ENCODE data around the gene C3orf80. TPM values are rescaled to one million over a fixed set of nuclear protein-coding genes. Genes with fewer than 3 reads are reported as not detected.

C3orf80 gene
- total RNA-seq, 1 experiment from 2014 or later: not detected

GRCh38 chr3:160259589-160259988 is 34.4 kb downstream of the C3orf80 start:
- H3K27me3 ChIP-seq (replicated peaks; ENCODE audit: insufficient read depth, low read depth, low read length, poor library complexity): no peaks in the 10 kb centered on the region
- POLR2A ChIA-PET (ENCODE audit: low non-redundant PET): no interaction called here
- no TSS peak for BruUV-seq (replicated peaks)

GRCh38 chr3:160260587-160261270 is 35.5 kb downstream of the C3orf80 start:
- intact Hi-C loops (cut with micrococcal nuclease; ENCODE audit: unreplicated experiment): no loop called here
- Histone ChIP-seq H3K4me3 (ENCODE audit: low read depth, low read length, poor library complexity, severe bottlenecking) (no peak overlapping the region), H3K36me3 (ENCODE audit: insufficient read depth, low read length, poor library complexity, severe bottlenecking) (no peaks in the 10 kb centered on the region), H3K27me3 (replicated peaks; ENCODE audit: insufficient read depth, low read depth, low read length, poor library complexity) (no peaks in the 10 kb centered on the region), H3K9me3 (ENCODE audit: low read depth, low read length, poor library complexity, severe bottlenecking) (no peaks in the 10 kb centered on the region), H3K27ac (ENCODE audit: low read depth, low read length, poor library complexity, severe bottlenecking) (no peak overlapping the region), H3K4me1 (ENCODE audit: insufficient read depth, low read length, poor library complexity, severe bottlenecking) (no peaks in the 10 kb centered on the region)
- BruUV-seq (replicated peaks): no TSS peak
- TF ChIP-seq CTCF (conservative IDR thresholded peaks at IDR 0.05; ENCODE audit: low read depth, low read length) (no peak), EZH2 (IDR thresholded peaks at IDR 0.05; ENCODE audit: borderline replicate concordance, low read depth, low read length, poor library complexity, severe bottlenecking) (no peak)
- ChIA-PET CTCF (no interaction called here), POLR2A (ENCODE audit: low non-redundant PET) (no interaction called here)
- no peak for DNase-seq (ENCODE audit: low spot score)

More at GRCh38 chr3:160259589-160259988, 34.4 kb downstream of the C3orf80 start:
- Histone ChIP-seq H3K9me3 (ENCODE audit: low read depth, low read length, poor library complexity, severe bottlenecking) (no peaks in the 10 kb centered on the region), H3K36me3 (ENCODE audit: insufficient read depth, low read length, poor library complexity, severe bottlenecking) (no peaks in the 10 kb centered on the region), H3K27ac (ENCODE audit: low read depth, low read length, poor library complexity, severe bottlenecking) (no peak overlapping the region), H3K4me3 (ENCODE audit: low read depth, low read length, poor library complexity, severe bottlenecking) (no peak overlapping the region), H3K4me1 (ENCODE audit: insufficient read depth, low read length, poor library complexity, severe bottlenecking) (no peaks in the 10 kb centered on the region)
- CTCF ChIA-PET: no interaction called here
- no peak for DNase-seq (ENCODE audit: low spot score)
- intact Hi-C loops (cut with micrococcal nuclease; ENCODE audit: unreplicated experiment): no loop called here
- TF ChIP-seq EZH2 (IDR thresholded peaks at IDR 0.05; ENCODE audit: borderline replicate concordance, low read depth, low read length, poor library complexity, severe bottlenecking): no peak
- no peak for TF ChIP-seq CTCF (conservative IDR thresholded peaks at IDR 0.05; ENCODE audit: low read depth, low read length)

GRCh38 chr3:160265088-160265487 is 39.9 kb downstream of the C3orf80 start:
- no peak overlapping the region for H3K4me3 ChIP-seq (ENCODE audit: low read depth, low read length, poor library complexity, severe bottlenecking)
- TF ChIP-seq EZH2 (IDR thresholded peaks at IDR 0.05; ENCODE audit: borderline replicate concordance, low read depth, low read length, poor library complexity, severe bottlenecking): no peak
- no peak for TF ChIP-seq CTCF (conservative IDR thresholded peaks at IDR 0.05; ENCODE audit: low read depth, low read length)
- no peaks in the 10 kb centered on the region for H3K36me3 ChIP-seq (ENCODE audit: insufficient read depth, low read length, poor library complexity, severe bottlenecking)
- ChIA-PET POLR2A (ENCODE audit: low non-redundant PET) (no interaction called here), CTCF (no interaction called here)
- H3K9me3 ChIP-seq (ENCODE audit: low read depth, low read length, poor library complexity, severe bottlenecking): no peaks in the 10 kb centered on the region
- H3K27ac ChIP-seq (ENCODE audit: low read depth, low read length, poor library complexity, severe bottlenecking): no peak overlapping the region
- no peaks in the 10 kb centered on the region for H3K4me1 ChIP-seq (ENCODE audit: insufficient read depth, low read length, poor library complexity, severe bottlenecking)
- no peaks in the 10 kb centered on the region for H3K27me3 ChIP-seq (replicated peaks; ENCODE audit: insufficient read depth, low read depth, low read length, poor library complexity)
- DNase-seq (ENCODE audit: low spot score): no peak
- intact Hi-C loops (cut with micrococcal nuclease; ENCODE audit: unreplicated experiment): no loop called here
- BruUV-seq (replicated peaks): no TSS peak

Other genes starting within 250 kb of the C3orf80 start
- gene IL12A, start 236.6 kb upstream of the C3orf80 start, total RNA-seq (2021): not detected in 2 replicates
- 20.2 and 25.4 TPM in 2 replicates for gene IFT80, start 173.8 kb downstream of the C3orf80 start, total RNA-seq (2021)
- 201 and 209 TPM in 2 replicates for gene SMC4, start 174.2 kb downstream of the C3orf80 start, total RNA-seq (2021)
- 12.8 and 15.3 TPM in 2 replicates for gene TRIM59, start 224.4 kb downstream of the C3orf80 start, total RNA-seq (2021)